ENCODE data around the gene USP54.
"Not testable (repeated sequence)": the region's sequence is repeated elsewhere in the genome, so short reads cannot be mapped to it uniquely, and the experiment has no call there.

The USP54 gene

DNA sequence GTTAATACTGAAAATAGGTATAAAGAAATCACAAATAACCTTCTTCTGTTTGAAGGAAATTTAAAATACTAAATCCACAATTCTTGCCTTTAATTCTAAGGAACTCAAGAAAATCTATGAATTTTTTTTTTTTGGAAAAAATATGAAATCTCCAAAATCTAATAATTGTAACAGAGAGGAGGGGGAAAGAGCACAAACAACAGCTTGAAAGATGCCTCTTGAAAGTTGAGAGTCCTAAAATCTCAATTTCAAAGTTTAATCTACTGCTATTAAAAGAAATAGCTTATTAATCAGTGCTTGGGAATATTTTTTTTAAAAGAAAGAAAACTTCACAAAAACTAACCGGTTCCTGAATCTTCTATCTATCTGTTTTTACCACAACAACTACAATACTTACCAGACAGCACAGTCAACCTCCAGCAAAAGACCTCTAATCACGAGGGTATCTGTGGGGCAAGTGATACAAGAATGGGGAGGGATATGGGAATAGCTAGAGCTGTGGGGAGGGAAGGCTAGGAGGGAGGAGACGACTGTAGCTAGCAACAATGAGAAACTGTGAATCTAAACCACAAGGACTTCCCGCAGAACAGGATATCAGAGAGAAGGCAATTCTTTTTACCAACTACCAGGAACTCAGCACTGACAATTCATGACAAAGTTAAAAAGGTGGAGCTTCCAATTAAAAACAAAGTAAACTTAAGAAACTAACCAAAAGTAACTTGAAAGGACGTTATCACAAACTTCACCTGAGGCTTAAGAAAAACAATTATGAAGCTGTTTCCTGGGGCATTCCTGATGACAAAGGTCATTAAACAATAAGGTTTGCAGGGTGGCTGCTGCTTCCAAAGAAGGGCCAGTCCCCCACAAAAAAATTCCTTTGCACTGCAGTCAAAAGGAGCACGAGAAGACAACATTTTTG is at the start of gene USP54:
Gene USP54, minus strand, starts transcription at position 462 of the 919 bp plus-strand sequence. CDS start 15,684 bp downstream, outside the sequence.
- no peak for DNase-seq

DNA sequence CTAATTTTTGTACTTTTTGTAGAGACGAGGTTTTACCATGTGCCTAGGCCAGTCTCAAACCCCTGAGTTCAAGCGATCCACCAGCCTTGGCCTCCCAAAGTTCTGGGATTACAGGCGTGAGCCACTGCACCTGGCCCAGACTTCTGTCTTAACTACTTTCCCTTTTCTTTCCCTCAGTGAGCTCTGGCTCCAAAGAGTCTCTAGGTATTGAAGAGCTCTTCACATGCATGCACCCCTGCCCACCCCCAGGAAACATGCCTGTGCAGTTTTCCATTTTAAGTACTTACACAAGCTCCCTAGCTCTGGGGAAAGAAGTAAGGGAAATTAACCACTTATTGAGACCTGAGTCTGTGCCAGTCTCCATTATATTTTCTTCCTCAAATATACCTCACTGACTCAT is 48.1 kb upstream of the USP54 start:
- DNase-seq: no peak

DNA sequence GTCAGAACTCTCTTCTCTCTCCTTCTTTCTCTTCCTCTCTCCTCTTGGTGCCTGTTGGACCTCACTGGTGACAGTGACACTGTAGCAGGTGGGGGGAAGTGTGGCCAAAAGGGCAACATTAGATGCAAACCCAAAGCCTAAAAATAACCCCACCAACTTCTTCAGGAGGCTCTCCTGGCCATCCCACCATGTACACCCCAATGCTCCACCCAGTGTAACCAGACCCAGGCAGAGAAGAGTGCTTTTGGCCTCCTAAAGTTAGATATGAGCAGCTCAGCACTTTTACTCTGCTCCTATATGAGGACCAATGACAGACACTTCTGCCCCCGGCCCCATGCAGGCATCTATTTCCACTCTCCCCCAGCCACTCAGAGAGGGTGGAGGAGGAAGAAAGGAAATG is 44.6 kb upstream of the USP54 start:
- no peak for DNase-seq

DNA sequence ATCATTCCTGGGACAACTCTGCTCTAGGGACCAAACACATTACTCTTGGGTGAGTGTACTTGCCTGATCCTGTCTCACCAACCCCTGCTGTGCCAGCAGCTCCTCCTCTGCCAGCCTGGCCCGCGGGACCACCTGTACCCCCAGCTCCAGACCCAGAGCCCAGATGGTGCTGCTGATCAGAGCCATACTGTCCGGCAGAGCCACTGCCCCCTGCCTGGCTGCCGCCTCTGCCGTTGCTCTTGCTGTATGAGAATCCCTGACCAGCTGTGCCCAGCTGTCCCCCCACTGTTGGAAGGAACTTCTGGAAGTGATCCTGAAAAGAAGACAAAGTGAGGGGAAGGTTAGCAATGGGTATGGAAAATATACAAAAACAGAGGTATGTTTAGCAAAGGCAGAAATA is 43.3 kb upstream of the USP54 start:
- no peak for DNase-seq

- no peak for DNase-seq
Measured at GRCh38 chr10:73629165-73629564, 38.0 kb upstream of the USP54 start.

GRCh38 chr10:73628405-73628804 is 37.3 kb upstream of the USP54 start:
- DNase-seq: no peak

DNA sequence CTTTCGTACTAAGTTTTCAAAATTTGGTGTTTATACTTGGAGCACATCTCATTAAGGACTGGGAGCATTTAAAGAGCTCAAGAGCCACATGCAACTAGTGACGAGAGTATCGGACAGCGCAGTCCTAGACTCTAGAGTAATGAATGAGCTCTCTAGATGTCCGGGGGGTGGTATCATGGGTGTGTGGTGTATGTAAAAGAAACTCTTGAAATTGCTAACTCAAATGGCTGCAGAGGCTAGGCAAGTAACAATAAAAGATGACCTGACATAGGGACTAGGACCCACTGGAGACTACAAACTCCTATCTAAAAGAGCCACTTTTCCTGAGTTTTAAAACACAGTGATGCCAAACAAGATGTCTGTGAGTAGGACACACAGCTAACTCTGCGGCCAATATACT is 36.2 kb upstream of the USP54 start:
- DNase-seq: no peak

GRCh38 chr10:73625884-73626752 is 35.0 kb upstream of the USP54 start:
- peak; percentile 87 for DNase-seq

DNA sequence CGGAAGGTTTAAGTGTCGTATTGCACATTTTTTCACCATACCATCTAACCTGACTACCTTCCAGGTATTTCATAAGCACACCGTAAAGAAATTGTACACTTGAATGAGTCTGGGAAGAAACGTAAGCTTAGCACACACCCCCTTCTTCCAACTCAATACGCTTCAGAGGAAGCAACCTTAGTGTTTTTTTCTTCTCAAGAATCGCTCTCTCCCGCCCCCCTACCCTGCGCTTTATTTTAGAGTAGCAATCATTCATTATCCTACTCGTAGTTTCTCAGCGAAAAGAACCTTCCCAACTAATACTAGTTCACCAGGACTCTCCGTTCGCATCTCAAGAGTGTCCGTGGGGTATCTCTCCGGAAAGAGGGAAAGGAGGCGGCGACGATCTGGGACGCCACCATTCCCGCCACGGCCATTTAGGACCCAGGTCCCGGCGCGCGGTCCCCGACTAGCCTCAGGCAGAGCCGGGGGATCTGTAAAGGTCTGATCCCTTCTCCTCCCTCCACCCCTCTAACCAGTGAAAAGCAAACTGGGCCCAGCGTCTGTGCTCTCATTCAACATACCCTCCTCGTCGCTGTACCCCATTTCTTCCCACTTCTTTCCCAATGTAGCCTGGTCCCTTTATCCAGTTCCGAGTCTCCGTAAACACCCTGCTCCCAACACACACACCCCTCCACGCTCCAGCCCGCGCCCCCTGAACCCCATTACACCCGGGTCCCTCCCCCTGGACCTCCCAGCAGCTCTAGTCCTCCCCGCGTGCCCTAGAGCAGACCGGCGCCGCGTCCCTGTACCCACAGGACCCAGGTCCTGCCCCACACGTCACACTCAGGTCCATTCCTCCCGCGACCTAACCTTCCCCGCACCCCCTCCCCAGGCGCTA is 34.1 kb upstream of the USP54 start:
- no peak for DNase-seq

GRCh38 chr10:73623056-73623455 is 31.9 kb upstream of the USP54 start:
- no peak for DNase-seq

DNA sequence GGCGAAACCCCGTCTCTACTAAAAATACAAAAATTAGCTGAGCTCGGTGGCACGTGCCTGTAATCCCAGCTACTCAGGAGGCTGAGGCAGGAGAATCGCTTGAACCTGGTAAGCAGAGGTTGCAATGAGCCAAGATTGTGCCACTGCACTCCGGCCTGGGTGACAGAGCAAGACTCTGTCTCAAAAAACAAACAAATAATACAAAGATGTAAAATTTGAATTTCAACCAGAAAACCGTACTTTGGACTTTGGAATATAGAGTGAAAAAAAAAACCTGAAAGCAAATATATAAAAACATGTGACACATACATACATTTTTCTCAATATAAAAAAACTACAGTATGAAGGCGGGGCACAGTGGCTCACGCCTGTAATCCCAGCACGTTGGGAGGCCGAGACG is 29.8 kb upstream of the USP54 start:
- not testable (repeated sequence) for DNase-seq

DNA sequence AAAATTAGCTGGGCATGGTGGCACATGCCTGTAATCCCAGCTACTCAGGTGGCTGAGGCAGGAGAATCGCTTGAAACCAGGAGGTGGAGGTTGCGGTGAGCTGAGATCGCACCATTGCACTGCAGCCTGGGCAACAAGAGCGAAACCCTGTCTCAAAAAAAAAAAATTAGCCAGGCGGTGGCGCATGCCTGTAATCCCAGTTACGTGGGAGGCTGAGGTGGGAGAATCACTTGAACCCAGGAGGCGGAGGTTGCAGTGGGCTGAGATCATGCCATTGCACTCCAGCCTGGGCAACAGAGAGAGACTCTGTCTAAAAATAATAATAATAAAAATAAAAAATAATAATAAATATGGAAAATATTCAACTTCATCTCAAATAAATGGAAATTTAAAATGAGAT is 26.0 kb upstream of the USP54 start:
- DNase-seq: not testable (repeated sequence)

DNA sequence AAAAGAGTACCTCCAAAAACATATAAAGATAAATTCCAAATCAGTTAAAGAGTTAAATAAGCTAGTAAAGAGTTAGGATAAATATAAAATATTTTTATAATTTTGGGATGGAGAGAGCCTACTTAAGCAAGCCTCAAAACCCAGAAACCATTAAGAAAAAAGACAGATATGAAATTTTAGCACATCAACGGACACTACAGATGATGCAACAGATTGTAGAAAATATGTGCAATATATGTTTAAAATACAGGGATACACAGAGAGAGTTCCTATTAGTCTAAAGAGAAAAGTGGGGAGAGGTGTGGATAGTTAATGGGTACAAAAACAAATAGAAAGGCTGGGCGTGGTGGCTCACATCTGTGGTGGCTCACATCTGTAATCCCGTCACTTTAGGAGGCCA is 23.6 kb upstream of the USP54 start:
- DNase-seq: no peak

- DNase-seq: no peak
Measured at GRCh38 chr10:73609116-73609515, 18.0 kb upstream of the USP54 start.

DNA sequence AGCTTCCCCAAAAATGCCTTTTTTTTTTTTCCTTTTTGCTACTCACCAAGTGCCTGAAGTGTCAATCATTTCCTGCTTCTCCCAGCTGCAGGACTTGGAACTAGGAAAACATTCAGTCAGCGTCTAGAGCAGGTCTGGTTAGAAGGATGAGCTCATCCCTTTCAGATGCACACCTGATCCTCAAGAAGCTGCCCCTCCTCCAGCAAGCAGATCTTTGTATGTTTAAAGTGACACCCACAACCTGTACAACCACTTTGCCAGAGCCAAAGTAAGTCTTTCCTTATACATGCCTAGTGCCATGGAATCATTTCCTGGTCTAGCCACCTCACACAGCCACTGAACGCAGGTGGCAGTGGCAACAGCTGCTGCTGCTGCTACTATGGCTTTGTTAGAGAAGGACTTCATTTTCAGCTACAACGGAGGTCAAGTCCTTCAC is 10.4 kb upstream of the USP54 start:
- DNase-seq: no peak

- DNase-seq: no peak
Measured at GRCh38 chr10:73597346-73597745, 6.2 kb upstream of the USP54 start.

- no peak for DNase-seq
Measured at GRCh38 chr10:73593812-73594211, 2.7 kb upstream of the USP54 start.

- DNase-seq: no peak
Measured at GRCh38 chr10:73593110-73593509, 2.0 kb upstream of the USP54 start.

DNA sequence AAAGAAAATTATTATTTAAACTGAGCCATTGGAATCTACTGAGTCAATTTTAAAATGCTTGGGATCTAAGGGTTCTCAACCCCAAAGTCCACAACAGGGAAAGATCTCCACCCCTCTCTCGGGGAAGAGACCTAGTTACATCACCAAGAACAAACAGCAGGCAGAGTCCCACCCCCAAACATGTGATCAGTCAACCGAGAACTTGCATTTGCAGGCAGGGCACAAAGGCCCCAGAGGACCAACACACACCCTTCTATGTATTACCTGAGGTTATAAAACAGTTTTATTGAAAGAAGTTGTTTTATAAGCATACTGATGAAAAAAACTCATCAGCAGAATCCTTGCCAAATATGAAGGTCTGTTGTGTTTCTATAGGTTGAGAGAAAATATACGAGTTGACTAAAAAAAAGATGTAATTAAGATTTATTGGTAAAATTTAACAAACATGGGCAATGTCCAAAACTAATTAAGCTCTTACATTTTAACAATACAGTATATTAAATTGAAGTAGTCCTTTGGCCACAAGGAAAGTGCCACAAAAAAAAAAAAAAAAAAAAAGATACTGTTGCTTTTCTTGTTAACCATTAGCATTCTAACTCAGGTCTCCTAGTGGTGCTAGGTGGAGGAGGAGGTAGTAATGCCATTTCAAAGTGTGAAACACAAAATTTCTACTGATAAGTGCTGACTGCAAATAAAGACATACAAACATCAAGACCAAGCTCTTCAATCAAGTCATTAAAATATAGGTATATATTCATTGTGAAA is 975 bp upstream of the USP54 start:
- peak; percentile 2 for DNase-seq

DNA sequence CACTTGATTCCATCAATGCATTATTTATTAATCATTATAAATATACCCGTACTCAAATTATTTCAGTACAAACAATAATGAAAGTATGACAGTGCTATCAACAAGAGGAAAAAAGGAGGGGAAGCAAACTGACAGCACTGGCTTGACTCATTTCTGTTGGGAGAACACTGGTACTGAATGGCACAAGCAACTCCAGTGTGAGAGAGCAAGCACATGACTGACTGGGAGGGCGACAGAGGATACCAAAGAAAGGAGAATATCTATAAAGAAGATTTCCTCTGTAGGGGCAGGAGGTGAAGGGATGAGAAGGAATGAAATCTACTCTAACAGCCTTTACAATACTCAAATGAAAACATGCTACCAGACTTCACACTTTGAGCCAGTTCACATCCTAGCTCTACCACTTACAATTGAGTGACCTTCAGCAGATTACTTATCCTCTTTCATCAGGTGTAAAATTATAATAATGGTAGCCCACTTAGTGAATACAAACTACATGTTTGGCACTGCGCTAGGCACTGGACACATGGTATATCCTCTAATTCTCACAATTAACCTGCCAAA is 1.5 kb downstream of the USP54 start:
- DNase-seq: no peak

DNA sequence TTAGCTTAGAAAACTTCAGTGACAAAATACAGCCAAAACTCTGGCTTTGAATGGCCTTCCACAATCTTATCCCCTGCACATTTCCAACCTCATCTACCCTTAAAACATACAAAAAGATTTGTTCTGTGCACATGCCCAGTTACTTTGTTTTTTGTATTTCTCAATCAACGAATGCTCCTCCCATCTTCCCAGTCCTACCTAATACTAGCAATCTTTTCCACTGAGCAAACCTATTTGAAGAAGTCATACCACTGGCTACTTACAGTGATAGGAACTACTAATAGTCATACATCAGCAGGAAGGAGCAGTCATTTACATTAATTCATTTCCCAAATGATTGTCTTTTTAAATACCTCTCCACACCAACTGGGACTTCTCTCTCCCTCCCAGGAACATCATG is 2.5 kb downstream of the USP54 start:
- DNase-seq: no peak

DNA sequence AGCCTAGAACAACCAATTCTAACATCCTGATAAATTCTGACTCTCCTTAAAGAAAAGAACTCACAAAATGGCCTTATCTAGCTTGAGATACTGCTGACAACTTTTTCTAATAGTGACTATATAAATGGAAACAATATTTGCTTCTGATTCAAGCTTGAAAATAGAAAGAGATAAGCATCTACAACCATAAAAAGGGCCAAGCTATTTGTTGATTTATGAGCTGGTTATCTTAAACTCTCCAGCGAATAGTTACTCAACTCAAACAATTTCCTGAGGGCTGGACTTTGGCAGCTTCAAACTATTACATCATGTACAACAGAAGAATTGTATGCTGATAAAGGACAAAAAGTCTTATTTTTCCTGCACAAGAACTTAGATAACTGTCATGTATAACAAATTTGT is 4.6 kb downstream of the USP54 start:
- no peak for DNase-seq
